Measurements from ENCODE around the gene OR10H3.
"Not testable (repeated sequence)": the region's sequence is repeated elsewhere in the genome, so short reads cannot be mapped to it uniquely, and the experiment has no call there.

Gene OR10H3

DNA sequence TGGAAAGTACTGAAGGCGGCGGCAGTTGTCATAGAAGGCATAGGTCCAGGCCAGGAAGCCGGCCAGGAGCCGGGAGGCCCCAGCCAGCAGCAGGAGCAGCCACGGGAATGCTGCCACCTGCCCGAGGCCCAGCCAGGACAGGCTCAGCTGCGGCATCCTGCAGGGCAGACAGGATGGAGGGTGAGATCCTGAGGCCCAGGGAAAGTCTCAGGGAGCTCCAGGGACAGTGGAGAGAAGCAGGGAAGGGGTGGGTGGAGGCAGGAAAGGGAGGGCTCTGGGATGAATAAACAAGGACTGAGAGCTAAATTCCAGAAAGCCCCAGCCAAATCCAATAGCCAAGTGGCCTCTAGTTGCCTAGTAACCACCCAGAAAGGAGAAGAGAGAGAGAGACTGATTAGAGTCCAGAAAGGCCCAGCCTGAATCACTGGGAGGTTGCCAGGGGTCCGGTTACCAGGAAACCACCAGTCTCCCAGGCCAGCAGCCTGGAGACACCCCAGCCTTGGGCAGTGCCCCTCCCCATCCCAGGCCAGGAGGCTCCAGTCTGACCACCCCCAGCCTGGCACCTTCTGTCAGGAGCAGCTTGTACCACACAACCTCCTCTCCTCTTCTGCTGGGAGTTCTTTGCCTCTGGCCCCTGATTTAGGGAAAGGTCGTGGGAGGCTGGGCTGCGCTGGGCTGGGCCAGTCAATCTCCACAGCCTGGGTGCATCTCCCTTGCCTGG lies 42.1 kb downstream of the OR10H3 start:
- DNase-seq = no peak

DNA sequence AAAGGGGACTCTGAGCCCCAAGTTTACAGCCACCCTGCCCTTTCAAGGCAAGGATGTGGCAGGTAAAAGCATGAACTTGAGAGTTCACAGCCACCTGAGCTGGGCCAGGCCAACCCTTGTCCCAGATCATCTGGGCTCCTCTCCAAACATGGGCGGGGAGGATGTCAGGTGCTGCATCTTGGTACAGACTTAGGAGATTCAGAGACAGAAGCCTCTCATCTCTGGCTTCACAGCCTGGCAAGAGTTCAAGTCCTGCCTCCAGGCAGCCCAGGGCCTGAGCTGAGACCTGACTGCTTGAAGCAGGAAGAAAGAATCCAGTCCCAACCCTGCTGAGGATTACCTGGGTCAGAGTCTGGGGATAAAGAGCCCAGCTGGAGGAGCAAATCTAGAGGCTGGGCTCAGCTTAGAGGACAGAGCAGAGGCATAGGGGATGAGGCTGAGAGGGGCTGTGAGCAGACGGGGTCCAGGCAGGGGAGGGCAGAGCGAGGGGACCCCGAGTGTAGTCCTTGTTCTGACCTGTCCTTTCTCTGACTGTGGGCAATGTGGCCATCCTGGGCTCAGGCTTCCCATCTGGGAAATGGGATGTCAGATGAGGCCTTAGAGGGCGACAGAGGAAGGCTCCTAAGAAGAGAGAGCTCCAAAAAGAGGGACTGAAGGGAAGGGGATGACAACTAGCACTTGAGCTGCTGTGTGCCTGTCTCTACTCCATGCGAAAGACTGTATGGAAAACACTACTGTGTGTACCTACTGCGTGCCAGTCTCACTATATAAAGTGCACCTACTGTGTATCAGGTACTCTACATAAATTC lies 43.0 kb downstream of the OR10H3 start:
- no peak for DNase-seq

DNA sequence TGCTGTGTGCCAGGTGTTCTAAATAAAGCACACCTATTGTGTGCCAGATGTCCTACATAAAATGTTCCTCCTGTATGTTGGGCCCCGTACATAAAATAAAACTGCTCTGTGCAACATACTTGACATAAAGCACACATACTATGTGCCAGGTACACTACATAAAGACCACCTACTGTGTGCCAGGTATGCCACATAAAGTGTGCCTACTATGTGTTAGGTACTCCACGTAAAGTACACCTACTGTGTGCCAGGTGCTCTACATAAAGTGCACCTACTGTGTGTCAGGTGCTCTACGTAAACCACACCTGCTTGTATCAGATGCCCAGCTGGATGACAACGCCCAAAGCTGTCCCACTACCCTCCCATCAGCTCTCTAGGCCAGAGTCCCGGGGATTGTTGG lies 43.9 kb downstream of the OR10H3 start:
- DNase-seq = no peak

GRCh38 chr19:15782211-15782610 lies 44.4 kb downstream of the OR10H3 start:
- no peak for DNase-seq

DNA sequence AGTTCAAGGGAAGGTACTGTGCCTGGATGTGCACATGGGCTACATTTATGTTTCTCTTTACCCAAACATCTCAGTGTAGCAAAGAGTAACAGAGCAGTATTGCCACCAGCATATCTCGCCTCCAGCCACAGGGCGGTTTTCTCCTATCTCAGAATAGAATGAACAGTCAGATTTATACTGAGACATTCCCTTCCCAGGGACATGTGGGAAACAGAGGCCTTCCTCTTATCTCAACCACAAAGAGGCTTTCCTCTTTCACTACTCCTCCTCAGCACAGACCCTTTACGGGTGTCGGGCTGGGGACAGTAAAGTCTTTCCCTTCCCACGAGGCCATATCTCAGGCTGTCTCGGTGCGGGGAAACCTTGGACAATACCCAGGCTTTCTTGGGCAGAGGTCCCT lies 45.1 kb downstream of the OR10H3 start:
- DNase-seq = not testable (repeated sequence)

DNA sequence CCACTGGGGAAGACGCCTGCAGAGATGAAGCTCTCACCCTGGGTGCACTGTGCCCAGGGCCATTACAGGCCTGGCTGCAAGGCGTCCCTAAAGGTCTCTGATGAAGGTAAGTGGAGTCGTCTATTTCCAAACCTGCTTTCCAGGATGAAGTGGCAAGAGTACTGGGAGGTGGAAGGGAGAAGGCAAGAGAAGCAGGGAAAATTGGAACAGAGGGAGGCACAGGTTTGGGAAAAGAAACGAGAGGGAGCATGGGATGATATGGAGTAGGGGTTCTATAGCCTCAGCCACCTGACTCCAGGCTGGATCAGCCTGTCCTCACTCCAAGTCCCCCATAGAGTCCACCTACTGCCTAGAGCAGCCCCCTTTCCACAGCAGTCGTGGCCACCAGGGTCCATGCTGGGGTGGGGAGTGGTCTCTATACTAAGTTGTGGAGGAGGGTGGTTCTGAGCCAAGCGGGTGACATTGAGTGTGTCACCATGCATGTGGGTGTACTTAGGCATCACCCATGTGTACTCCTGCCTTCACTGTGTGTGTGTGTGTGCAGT lies 49.9 kb downstream of the OR10H3 start, which contains the start of gene OR10H5:
Gene OR10H5 (plus strand): TSS at position 51 of the 545 bp plus-strand sequence. CDS start 6,388 bp downstream, outside the sequence.
- no peak for DNase-seq

DNA sequence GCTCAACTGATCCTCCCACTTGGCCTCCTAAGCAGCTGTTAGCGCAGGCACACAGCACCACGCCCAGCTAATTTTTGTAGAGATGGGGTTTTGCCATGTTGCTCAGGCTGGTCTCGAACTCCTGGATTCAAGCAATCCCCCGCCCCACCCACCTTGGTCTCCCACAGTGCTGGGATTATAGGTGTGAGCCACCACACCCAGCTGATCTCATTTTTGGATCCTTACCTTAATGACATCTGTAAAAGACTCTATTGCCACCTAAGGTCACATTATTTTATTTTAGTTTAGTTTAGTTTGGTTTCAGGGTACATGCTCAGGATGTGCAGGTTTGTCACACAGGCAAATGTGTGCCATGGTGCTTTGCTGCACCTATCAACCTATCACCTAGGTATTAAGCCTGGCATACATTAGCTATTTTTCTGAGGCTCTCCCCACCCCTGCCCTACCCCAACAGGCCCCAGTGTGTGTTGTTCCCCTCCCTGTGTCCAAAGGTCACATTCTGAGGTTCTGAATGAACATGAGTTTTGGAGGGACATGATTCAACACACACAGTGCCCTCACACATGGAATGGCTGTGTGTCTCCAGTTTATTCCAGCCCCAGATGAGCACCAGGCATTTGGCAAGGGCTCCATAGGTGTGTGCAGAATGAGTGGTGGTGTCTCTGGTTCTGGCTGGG lies 50.9 kb downstream of the OR10H3 start:
- DNase-seq = no peak

DNA sequence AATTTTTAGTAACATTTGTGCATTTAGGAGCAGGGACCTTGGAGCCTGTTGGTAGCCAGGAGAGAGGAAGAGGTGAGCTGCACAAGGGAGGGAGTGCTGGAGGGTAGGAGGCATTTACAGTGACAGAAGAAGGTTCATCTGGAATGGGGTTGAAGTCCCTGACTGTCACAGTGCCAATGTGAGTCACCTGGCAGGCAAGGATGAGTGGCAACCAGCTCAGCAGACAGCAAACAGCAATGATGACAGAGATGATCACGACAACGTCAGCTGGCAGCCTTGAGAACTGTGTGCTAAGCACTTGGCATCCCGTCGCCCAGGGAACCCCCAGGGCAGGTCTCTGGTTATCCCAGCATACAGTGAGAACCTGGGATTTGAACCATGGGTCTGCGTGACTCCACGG lies 52.3 kb downstream of the OR10H3 start:
- DNase-seq = no peak
